GM12891 (cell line): ENCODE data around the gene GDPD4.

Experiments
- PAX5 ChIP-seq: IDR thresholded peaks from 2 replicates; pipeline ENCODE4 v1.6.1; 2011; ENCODE audit warnings: low read length, moderate library complexity, mild to moderate bottlenecking; ENCODE audit not compliant: insufficient read depth, severe bottlenecking
- POLR2A ChIP-seq: IDR thresholded peaks from 2 replicates; pipeline ENCODE4 v1.6.1; 2011; ENCODE audit warnings: low read depth, low read length, control low read depth
- POLR2AphosphoS5 ChIP-seq: IDR thresholded peaks from 2 replicates; pipeline ENCODE4 v1.6.1; 2011; ENCODE audit warnings: low read depth, low read length, control low read depth
- POU2F2 ChIP-seq: IDR thresholded peaks from 2 replicates; pipeline ENCODE4 v1.6.1; 2011; ENCODE audit warnings: low read depth, mild to moderate bottlenecking, control low read depth, low read length, moderate library complexity
- SPI1 ChIP-seq: IDR thresholded peaks from 2 replicates; pipeline ENCODE4 v1.6.1; 2011; ENCODE audit warnings: low read depth, low read length, control low read depth
- TAF1 ChIP-seq: IDR thresholded peaks from 2 replicates; pipeline ENCODE4 v1.6.1; 2011; ENCODE audit warnings: low read depth, low read length, control low read depth

- TF ChIP-seq POLR2A (no peak), POLR2AphosphoS5 (no peak), TAF1 (no peak), SPI1 (no peak), PAX5 (no peak), POU2F2 (no peak)
These were observed 95.8 kb downstream of the GDPD4 start for GRCh38 chr11:77205467-77206263.
